GM21526 (cell line): ENCODE results near the gene COMMD6.

Experiments used
- ATAC-seq: cut with Tn5 transposase; IDR thresholded peaks from one replicate; pipeline ENCODE4 v1.9.1; 2021; ENCODE audit warnings: moderate library complexity; ENCODE audit not compliant: unreplicated experiment, low FRiP score

Gene COMMD6

GRCh38 chr13:75486146-75487062 is 51.2 kb downstream of the COMMD6 start:
- ATAC-seq, result no peak

- no peak for ATAC-seq
These were observed 52.2 kb downstream of the COMMD6 start for GRCh38 chr13:75485286-75486062.

GRCh38 chr13:75482820-75483079 is 54.9 kb downstream of the COMMD6 start:
- ATAC-seq, result no peak

GRCh38 chr13:75482070-75482819 is 55.4 kb downstream of the COMMD6 start, which contains the start of gene TBC1D4:
TSS of gene TBC1D4 (minus strand) at chr13:75482169. CDS start at chr13:75481767, 402 bp downstream.
- peak; percentile 73 for ATAC-seq

- ATAC-seq, result peak; percentile 23
These were observed 56.2 kb downstream of the COMMD6 start for GRCh38 chr13:75481176-75482069.

- ATAC-seq, result peak; percentile 18
These were observed 56.9 kb downstream of the COMMD6 start for GRCh38 chr13:75480671-75481175.

GRCh38 chr13:75479102-75479740 is 58.4 kb downstream of the COMMD6 start:
- no peak for ATAC-seq

- no peak for ATAC-seq
These were observed 59.0 kb downstream of the COMMD6 start for GRCh38 chr13:75478659-75479058.
